ENCODE measurements around the gene ARMC7. TPM values are rescaled to one million over a fixed set of nuclear protein-coding genes. Genes with fewer than 3 reads are reported as not detected.

The ARMC7 gene
- 10 to 100 TPM; 18.5 to 18.8 TPM for total RNA-seq

DNA sequence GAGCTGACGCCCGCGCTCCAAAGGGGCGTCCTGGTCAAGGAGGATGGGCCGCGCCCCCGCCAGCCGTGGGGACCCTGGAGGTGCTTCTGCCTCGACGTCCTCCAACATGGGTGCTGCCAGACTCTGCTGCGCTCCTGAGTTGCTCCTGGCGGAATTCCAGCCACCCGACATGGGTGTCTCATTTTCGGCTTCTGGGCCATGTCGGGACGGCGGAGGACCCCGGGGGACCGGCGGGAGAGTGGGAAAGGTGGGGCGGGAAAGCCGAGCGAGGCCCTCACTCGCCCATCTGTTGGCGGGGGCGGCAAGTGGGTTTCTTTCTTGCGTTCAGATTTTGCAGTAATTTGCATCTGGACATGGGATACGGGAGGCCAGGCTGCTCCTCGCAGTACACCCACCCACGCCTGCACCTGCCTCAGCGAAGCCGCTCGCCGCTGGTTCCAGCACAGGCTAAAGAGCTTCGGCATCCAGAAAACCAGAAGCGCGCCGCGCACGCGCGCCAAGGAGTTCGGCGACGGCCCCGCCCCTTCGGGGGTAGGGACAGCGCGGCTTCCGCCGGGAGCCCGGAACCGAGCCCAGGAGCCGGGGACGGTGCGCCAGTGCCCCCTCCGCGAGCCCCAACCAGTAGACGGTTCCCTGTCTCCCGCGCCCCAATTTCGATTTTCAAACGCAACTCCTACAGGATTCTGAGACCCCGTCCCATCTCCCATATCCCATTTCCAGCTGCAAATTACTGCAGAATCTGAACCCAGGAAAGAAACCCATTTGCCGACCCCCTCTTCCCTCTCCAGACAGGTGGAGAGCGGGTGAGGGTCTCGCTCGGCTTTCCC is at the start of gene ARMC7:
TSS of gene ARMC7 (plus strand) at position 563 of the 827 bp plus-strand sequence. CDS start 320 bp downstream, outside the sequence.
- Mint-ChIP-seq H3K4me1 (peaks cover 41% of the 10 kb centered on the region), H3K36me3 (ENCODE audit: low read depth) (peaks cover 15% of the 10 kb centered on the region), H3K9me3 (no peaks in the 10 kb centered on the region), H3K4me3 (peak within 1 kb of the TSS; percentile 86), H3K27ac (peak within 1 kb of the TSS; percentile 91), H3K27me3 (no peaks in the 10 kb centered on the region)
- DNase-seq = peak; percentile 91
- CTCF ChIA-PET = interaction anchor here (0.7 to 7.9 kb wide), 5 partner anchors 36 to 303 kb away, joined by 3 to 49 read pairs (median 4); partner anchors contain the start of genes GGA3 and MRPS7
- POLR2A ChIA-PET = no interaction called here

DNA sequence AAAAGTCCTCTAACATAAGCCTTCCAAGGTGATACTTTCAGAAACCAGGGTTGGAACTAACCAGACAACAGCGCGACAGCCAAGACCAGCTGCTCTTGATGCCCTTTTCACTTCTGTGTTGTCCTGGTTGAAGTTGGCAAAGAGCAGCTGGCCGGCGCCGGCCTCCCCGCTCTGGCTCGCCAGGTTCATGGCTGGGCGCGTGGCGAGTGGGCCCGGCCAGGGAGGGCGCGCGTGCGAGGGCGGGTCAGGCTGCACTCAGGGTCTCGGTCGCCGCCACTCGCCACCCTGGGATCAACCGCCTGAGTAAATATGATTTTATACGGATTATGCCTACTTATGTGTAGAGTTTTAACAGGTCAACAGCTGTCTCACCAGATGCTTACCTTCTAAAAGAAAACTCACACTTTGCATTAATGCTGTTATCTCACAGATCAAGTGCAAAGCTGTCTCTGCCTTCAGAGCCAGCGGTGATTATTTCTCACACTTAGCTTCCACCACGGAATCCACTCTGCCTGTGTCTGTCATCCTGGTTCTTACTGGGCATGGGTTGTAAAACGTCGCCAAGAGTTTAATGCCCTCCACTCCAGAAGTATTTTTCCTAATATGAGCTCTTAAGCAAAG is 49.2 kb upstream of the ARMC7 start:
- ChIA-PET POLR2A (interaction anchor here (0.6 to 1.5 kb wide), 2 partner anchors 13 to 21 kb away, joined by 3 to 5 read pairs; no protein-coding TSS in a partner anchor), CTCF (interaction anchor here (0.8 to 3.1 kb wide), 11 partner anchors 10 to 141 kb away, joined by 3 to 17 read pairs (median 3); partner anchors contain the start of gene NT5C)
- no peak for DNase-seq

GRCh38 chr17:75061055-75061438 is 48.7 kb upstream of the ARMC7 start:
- H3K27me3 Mint-ChIP-seq = no peaks in the 10 kb centered on the region
- ChIA-PET CTCF (interaction anchor here (1.0 to 3.1 kb wide), 5 partner anchors 9 to 141 kb away, joined by 3 to 17 read pairs (median 4); no protein-coding TSS in a partner anchor), POLR2A (interaction anchor here (1.5 kb wide), 1 partner anchor 13 kb away, joined by 3 read pairs; no protein-coding TSS in a partner anchor)
- DNase-seq = no peak
- H3K36me3 Mint-ChIP-seq (ENCODE audit: low read depth) = peaks cover 51% of the 10 kb centered on the region
- H3K4me1 Mint-ChIP-seq = peaks cover 33% of the 10 kb centered on the region
- H3K9me3 Mint-ChIP-seq = no peaks in the 10 kb centered on the region
- H3K4me3 Mint-ChIP-seq = no peak overlapping the region
- no peak overlapping the region for H3K27ac Mint-ChIP-seq

More for the DNA sequence above, 49.2 kb upstream of the ARMC7 start:
- Mint-ChIP-seq H3K27me3 (no peaks in the 10 kb centered on the region), H3K9me3 (no peaks in the 10 kb centered on the region), H3K27ac (no peak overlapping the region), H3K4me3 (no peak overlapping the region), H3K4me1 (peaks cover 29% of the 10 kb centered on the region), H3K36me3 (ENCODE audit: low read depth) (peaks cover 52% of the 10 kb centered on the region)

DNA sequence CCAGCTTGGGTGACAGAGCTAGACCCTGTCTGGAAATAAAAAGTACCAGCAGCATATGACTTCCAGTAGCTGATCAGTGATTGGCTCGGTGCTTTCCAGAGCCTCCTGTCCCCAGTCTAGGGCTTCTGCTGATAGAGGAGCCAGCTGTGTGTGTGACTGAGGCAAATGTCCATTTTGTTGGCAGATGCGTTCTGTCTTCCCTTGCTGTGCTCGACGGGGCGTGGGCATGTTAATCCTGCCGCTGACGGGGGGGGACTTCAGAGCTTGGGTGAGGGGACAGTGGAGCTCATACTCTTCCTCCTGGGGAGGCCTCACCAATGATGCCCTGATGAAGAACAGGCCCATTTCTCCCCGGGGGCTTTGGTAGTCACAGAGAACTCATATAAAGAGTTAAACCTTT is 48.2 kb upstream of the ARMC7 start:
- no peaks in the 10 kb centered on the region for H3K27me3 Mint-ChIP-seq
- H3K36me3 Mint-ChIP-seq (ENCODE audit: low read depth) = peaks cover 45% of the 10 kb centered on the region
- no peaks in the 10 kb centered on the region for H3K9me3 Mint-ChIP-seq
- H3K4me3 Mint-ChIP-seq = no peak overlapping the region
- no peak for DNase-seq
- H3K27ac Mint-ChIP-seq = no peak overlapping the region
- POLR2A ChIA-PET = no interaction called here
- H3K4me1 Mint-ChIP-seq = peaks cover 34% of the 10 kb centered on the region
- CTCF ChIA-PET = interaction anchor here (1.0 to 3.1 kb wide), 6 partner anchors 8 to 140 kb away, joined by 3 to 17 read pairs (median 4); no protein-coding TSS in a partner anchor

GRCh38 chr17:75063201-75063600 is 46.6 kb upstream of the ARMC7 start:
- ChIA-PET POLR2A (no interaction called here), CTCF (interaction anchor here (0.6 to 2.0 kb wide), 2 partner anchors 8 to 755 kb away, joined by 3 to 7 read pairs; no protein-coding TSS in a partner anchor)
- Mint-ChIP-seq H3K36me3 (ENCODE audit: low read depth) (peaks cover 42% of the 10 kb centered on the region), H3K27ac (no peak overlapping the region), H3K4me3 (no peak overlapping the region), H3K4me1 (peaks cover 42% of the 10 kb centered on the region), H3K27me3 (no peaks in the 10 kb centered on the region), H3K9me3 (no peaks in the 10 kb centered on the region)
- no peak for DNase-seq

DNA sequence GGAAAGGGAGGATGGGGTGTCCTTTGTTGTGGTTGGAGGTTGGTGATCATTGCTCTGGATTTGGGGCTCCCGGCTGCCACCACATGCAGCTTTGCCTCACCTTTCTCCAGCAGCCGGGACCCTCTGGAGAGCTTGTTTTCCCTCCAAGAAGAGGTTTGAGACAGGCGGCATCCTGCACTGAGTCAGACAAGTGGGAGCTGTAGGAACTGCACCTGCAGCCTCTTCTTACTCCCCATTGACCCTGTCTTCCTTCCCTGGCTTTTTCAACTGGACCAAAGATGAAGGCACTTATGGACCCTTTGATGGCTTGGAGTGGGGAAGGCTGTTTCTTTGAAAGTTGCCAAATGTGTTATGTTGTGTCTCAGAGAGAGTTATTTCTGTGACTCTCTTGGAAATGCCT is 46.1 kb upstream of the ARMC7 start:
- ChIA-PET CTCF (interaction anchor here (2.0 kb wide), 1 partner anchor 9 kb away, joined by 7 read pairs; no protein-coding TSS in a partner anchor), POLR2A (no interaction called here)
- Mint-ChIP-seq H3K4me3 (no peak overlapping the region), H3K4me1 (peaks cover 44% of the 10 kb centered on the region), H3K27me3 (no peaks in the 10 kb centered on the region), H3K36me3 (ENCODE audit: low read depth) (peaks cover 42% of the 10 kb centered on the region), H3K27ac (no peak overlapping the region), H3K9me3 (no peaks in the 10 kb centered on the region)
- no peak for DNase-seq

- H3K36me3 Mint-ChIP-seq (ENCODE audit: low read depth) = peaks cover 42% of the 10 kb centered on the region
Measured at GRCh38 chr17:75064040-75064439, 45.7 kb upstream of the ARMC7 start.

DNA sequence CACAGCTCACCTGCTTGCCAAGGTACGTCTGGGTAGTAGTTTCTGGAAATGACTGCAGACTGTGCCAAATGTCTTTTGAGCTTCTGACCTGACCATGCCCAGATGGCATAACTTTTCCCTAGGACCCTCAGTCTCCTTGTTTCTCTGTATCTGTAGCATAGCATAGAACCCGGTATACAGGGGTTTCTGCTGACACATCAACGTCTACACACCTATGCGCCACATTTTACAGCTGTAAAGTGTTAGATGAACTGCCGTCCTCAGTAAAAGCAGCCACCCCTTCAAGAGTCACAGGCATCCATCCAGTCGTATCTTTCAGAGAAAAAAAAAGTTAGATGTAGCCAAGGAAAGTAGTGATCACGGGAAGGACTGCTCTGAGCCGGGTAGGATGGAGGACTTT is 45.3 kb upstream of the ARMC7 start:
- no peak for DNase-seq
- no peaks in the 10 kb centered on the region for H3K9me3 Mint-ChIP-seq
- no peaks in the 10 kb centered on the region for H3K27me3 Mint-ChIP-seq
- no peak overlapping the region for H3K4me3 Mint-ChIP-seq
- peaks cover 41% of the 10 kb centered on the region for H3K36me3 Mint-ChIP-seq (ENCODE audit: low read depth)
- POLR2A ChIA-PET = no interaction called here
- H3K4me1 Mint-ChIP-seq = peaks cover 45% of the 10 kb centered on the region
- CTCF ChIA-PET = interaction anchor here (2.0 kb wide), 1 partner anchor 10 kb away, joined by 7 read pairs; no protein-coding TSS in a partner anchor
- H3K27ac Mint-ChIP-seq = no peak overlapping the region

More at GRCh38 chr17:75064040-75064439, 45.7 kb upstream of the ARMC7 start:
- DNase-seq = no peak
- H3K4me3 Mint-ChIP-seq = no peak overlapping the region
- no peaks in the 10 kb centered on the region for H3K27me3 Mint-ChIP-seq
- ChIA-PET CTCF (interaction anchor here (2.0 kb wide), 1 partner anchor 9 kb away, joined by 7 read pairs; no protein-coding TSS in a partner anchor), POLR2A (no interaction called here)
- no peaks in the 10 kb centered on the region for H3K9me3 Mint-ChIP-seq
- peaks cover 47% of the 10 kb centered on the region for H3K4me1 Mint-ChIP-seq
- no peak overlapping the region for H3K27ac Mint-ChIP-seq

DNA sequence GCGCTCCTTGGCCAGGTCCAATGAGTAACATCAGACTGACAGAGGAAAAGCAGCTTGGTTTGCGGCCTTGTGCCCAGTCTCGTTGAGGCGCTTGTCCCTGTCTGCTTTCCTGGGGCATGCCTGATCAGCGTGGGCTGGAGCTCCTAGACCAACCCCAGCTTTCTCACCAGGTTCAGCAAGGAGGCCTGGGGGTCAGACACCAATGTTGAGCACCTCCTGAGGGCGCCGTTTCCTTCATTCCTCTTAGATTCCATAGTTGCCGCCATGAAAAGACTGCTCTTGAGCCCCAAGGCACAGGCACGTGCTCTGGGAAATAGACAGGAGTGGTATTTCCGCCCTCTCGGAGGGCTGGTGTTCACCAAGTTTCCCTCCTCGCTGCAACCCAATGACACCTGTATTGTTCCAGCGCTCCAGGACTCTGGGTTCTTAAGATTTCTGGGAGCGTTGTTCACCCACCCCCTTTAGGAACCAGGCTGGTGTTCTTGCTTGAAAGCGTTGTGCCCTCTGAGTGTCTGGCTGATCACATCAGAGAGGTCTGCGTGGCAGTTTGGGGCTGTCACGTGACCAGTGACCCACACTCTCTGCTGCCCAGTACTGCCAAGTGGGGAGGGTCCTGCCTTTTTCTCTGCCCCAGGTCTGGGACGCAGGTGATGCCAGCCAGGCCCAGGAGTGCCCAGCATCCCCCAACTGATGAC is 44.8 kb upstream of the ARMC7 start:
- peak overlapping the region; percentile 83 for H3K27ac Mint-ChIP-seq
- no peak for DNase-seq
- H3K4me3 Mint-ChIP-seq = no peak overlapping the region
- CTCF ChIA-PET = interaction anchor here (2.0 kb wide), 1 partner anchor 10 kb away, joined by 7 read pairs; no protein-coding TSS in a partner anchor
- no peaks in the 10 kb centered on the region for H3K27me3 Mint-ChIP-seq
- H3K4me1 Mint-ChIP-seq = peaks cover 44% of the 10 kb centered on the region
- peaks cover 39% of the 10 kb centered on the region for H3K36me3 Mint-ChIP-seq (ENCODE audit: low read depth)
- POLR2A ChIA-PET = no interaction called here
- no peaks in the 10 kb centered on the region for H3K9me3 Mint-ChIP-seq

- Mint-ChIP-seq H3K4me1 (peaks cover 41% of the 10 kb centered on the region), H3K27me3 (no peaks in the 10 kb centered on the region), H3K36me3 (ENCODE audit: low read depth) (peaks cover 36% of the 10 kb centered on the region), H3K4me3 (no peak overlapping the region), H3K27ac (peak overlapping the region; percentile 83), H3K9me3 (no peaks in the 10 kb centered on the region)
- POLR2A ChIA-PET = no interaction called here
- CTCF ChIA-PET = interaction anchor here (0.6 to 0.7 kb wide), 3 partner anchors 53 to 265 kb away, joined by 3 to 9 read pairs (median 3); partner anchors contain the start of genes MIF4GD and MRPL58
- DNase-seq = no peak
Measured at GRCh38 chr17:75065562-75066151, 44.1 kb upstream of the ARMC7 start.

DNA sequence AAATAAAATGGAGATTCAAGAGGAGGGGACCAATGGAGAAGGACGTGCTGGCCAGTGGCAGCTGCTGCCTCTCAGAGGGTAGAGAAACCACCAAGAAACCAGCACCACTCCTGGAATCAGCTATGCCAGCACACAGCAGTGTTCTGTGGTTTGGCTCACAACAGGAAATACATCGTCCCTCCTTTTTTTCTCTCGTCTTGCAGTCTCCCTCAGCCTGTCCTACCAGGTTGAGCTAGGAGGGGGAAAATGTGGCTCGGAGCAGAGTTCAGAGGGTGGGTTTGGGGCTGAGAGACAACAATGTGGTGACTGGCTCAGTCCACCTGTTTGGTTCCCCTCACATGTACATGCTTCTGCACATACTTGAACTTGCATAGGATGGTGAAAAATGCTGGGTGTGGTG is 41.9 kb upstream of the ARMC7 start:
- no peaks in the 10 kb centered on the region for H3K9me3 Mint-ChIP-seq
- H3K4me3 Mint-ChIP-seq = peak overlapping the region; percentile 44
- peaks cover 18% of the 10 kb centered on the region for H3K36me3 Mint-ChIP-seq (ENCODE audit: low read depth)
- H3K27me3 Mint-ChIP-seq = no peaks in the 10 kb centered on the region
- peak; percentile 68 for DNase-seq
- CTCF ChIA-PET = interaction anchor here (0.5 to 1.6 kb wide), 5 partner anchors 20 to 1438 kb away, joined by 3 to 4 read pairs (median 3); partner anchors contain the start of gene SLC16A5
- peak overlapping the region; percentile 96 for H3K27ac Mint-ChIP-seq
- peaks cover 40% of the 10 kb centered on the region for H3K4me1 Mint-ChIP-seq
- POLR2A ChIA-PET = no interaction called here

GRCh38 chr17:75068750-75069149 is 41.0 kb upstream of the ARMC7 start:
- Mint-ChIP-seq H3K4me1 (peaks cover 40% of the 10 kb centered on the region), H3K4me3 (no peak overlapping the region), H3K27ac (peak overlapping the region; percentile 68), H3K27me3 (no peaks in the 10 kb centered on the region), H3K9me3 (no peaks in the 10 kb centered on the region), H3K36me3 (ENCODE audit: low read depth) (peaks cover 12% of the 10 kb centered on the region)
- POLR2A ChIA-PET = interaction anchor here (0.7 kb wide), 1 partner anchor 147 kb away, joined by 5 read pairs; no protein-coding TSS in a partner anchor
- DNase-seq = no peak
- CTCF ChIA-PET = interaction anchor here (0.7 to 2.3 kb wide), 3 partner anchors 14 to 100 kb away, joined by 3 to 10 read pairs (median 4); no protein-coding TSS in a partner anchor

Measured in activated CD4-positive, alpha-beta T cell treated with anti-CD3 and anti-CD28 coated beads, Interleukin-2, amount 10 ng/mL, durations not matched to agents 7 days and 5 days (primary cell).